Esophagus squamous epithelium (tissue), 5 donors: Measurements from ENCODE around the gene CES1. TPM values are rescaled to one million over a fixed set of nuclear protein-coding genes. Genes with fewer than 3 reads are reported as not detected.
"Not testable (repeated sequence)": the region's sequence is repeated elsewhere in the genome, so short reads cannot be mapped to it uniquely, and the experiment has no call there.

Source experiments
- DNase-seq: peaks from one replicate; lab custom pipeline; 2025; lab: John Stamatoyannopoulos, UW
- H3K27ac ChIP-seq, 4 donors: fragments of 200-600 bp; sonication (generic); one replicate each; pipeline ENCODE4 v1.5.1; 2016 to 2019; ENCODE audit warnings: mild to moderate bottlenecking in 1 of 4
- H3K27me3 ChIP-seq, 4 donors: fragments of 200-600 bp; sonication (generic); 1 replicate in 3 of 4; 2 replicates in 1 of 4; pipeline versions ENCODE4 v1.5.1 to v1.6.0; 2017 to 2021; ENCODE audit warnings: antibody characterized with exemption in 1 of 4
- H3K36me3 ChIP-seq, 3 donors: fragments of 200-600 bp; sonication (generic); one replicate each; pipeline ENCODE4 v1.5.1; 2016 to 2019
- H3K4me1 ChIP-seq, 3 donors: fragments of 200-600 bp; sonication (generic); one replicate each; pipeline ENCODE4 v1.5.1; 2017 to 2019
- H3K4me3 ChIP-seq, 4 donors: fragments of 200-600 bp; sonication (generic); 1 replicate in 3 of 4; 2 replicates in 1 of 4; pipeline ENCODE4 v1.5.1; 2016 to 2019; ENCODE audit warnings: mild to moderate bottlenecking in 2 of 4, moderate library complexity in 1 of 4
- H3K9me3 ChIP-seq, 3 donors: fragments of 200-600 bp; sonication (generic); one replicate each; pipeline ENCODE4 v1.5.1; 2016 to 2019
- POLR2A ChIP-seq, 4 donors: fragments of 450-650 bp; IDR thresholded peaks; one replicate each; pipeline ENCODE4 v1.6.1; 2017; ENCODE audit warnings: antibody characterized with exemption in 4 of 4, mild to moderate bottlenecking in 4 of 4, moderate library complexity in 3 of 4
- WGBS, 2 donors: methylation state at CpG; one replicate each; pipeline ENCODE4 v1.1.5; 2018; 5-methylcytosine and 5-hydroxymethylcytosine counted together
- intact Hi-C: fragments of 100-400 bp; cut with DNase I; formaldehyde crosslinking; loops from one replicate; pipeline ENCODE4 v1.15.0; 2022
- total RNA-seq, 4 donors: library from RNA; depleted of rRNA; stranded (reverse); fragments of >200 nt; gene quantifications; one replicate each; pipeline ENCODE4 v1.1.0, GENCODE V29; 2016
- TF ChIP-seq, protein P1 (sequence below), 6 experiments: fragments of 450-650 bp in 4 of 6; fragments of 200-600 bp in 2 of 6; sonication (generic) in 2 of 6; IDR thresholded peaks; one replicate each; pipeline ENCODE4 v1.5.1; 2016 to 2019; ENCODE audit warnings: antibody characterized with exemption in 6 of 6, mild to moderate bottlenecking in 4 of 6, moderate library complexity in 4 of 6
- donor health status: DM: yes; HTN: yes; CAD: no.

The CES1 gene
- total RNA-seq, 4 donors from 2014 or later = 0.88 to 181 (median 6.7) TPM

DNA sequence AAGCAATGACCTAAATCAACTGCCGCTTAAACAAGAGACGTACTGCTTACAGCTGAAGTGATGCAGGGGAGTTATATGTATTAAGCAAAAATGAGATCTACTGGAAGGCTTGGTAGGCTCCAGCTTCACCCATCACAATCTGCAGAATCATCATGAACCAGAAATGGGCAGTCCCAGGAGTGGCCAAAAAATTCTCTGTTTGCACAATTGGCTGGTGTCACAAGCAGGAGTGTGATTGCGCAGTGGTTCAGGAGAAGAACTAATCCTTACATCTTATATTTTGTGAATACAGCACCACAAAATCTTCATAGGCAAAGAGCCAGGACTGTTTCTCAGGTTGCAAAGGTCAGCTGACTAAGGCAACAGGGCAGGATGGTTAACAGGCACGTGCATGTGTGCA is 75.9 kb downstream of the CES1 start:
- no peak for TF ChIP-seq POLR2A (IDR thresholded peaks at IDR 0.05)
- TF ChIP-seq, protein P1, sequence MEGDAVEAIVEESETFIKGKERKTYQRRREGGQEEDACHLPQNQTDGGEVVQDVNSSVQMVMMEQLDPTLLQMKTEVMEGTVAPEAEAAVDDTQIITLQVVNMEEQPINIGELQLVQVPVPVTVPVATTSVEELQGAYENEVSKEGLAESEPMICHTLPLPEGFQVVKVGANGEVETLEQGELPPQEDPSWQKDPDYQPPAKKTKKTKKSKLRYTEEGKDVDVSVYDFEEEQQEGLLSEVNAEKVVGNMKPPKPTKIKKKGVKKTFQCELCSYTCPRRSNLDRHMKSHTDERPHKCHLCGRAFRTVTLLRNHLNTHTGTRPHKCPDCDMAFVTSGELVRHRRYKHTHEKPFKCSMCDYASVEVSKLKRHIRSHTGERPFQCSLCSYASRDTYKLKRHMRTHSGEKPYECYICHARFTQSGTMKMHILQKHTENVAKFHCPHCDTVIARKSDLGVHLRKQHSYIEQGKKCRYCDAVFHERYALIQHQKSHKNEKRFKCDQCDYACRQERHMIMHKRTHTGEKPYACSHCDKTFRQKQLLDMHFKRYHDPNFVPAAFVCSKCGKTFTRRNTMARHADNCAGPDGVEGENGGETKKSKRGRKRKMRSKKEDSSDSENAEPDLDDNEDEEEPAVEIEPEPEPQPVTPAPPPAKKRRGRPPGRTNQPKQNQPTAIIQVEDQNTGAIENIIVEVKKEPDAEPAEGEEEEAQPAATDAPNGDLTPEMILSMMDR (IDR thresholded peaks at IDR 0.05) = no peak
- H3K27me3 ChIP-seq = peaks cover 0 to 12% (median 0%) of the 10 kb centered on the region in 4 donors
- peak overlapping the region in 1 of 4 donors; percentile 50 for H3K27ac ChIP-seq
- intact Hi-C loops = no loop called here
- no peak for DNase-seq
- no peak overlapping the region for H3K4me3 ChIP-seq
- H3K9me3 ChIP-seq = peaks cover 0 to 12% (median 5%) of the 10 kb centered on the region in 3 donors
- H3K36me3 ChIP-seq = no peaks in the 10 kb centered on the region
- 62 to 68% methylated on average over 4 of the region's 4 CpGs for WGBS, 2 donors
- no peaks in the 10 kb centered on the region for H3K4me1 ChIP-seq

DNA sequence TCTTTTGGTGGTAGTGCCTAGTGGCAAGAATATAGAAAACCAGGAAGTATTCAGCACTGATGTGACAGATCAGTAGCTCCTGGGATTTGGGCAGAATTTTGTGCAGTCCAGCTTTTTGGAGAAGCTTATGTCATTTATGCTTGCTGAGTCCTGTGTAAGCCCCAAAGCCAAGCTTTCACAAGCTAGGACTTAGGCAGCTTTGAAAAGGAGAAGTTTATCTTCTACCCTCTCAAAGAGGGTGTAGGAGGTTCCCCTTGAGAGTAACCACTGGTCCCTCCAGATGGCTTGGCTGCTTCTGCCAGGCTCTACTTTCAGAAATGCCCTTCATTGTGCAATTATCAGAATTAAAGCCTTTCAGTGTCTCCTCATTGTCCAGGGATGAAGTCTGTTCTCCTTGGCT is 78.8 kb downstream of the CES1 start:
- DNase-seq = no peak
- H3K4me1 ChIP-seq = no peaks in the 10 kb centered on the region
- H3K4me3 ChIP-seq = no peak overlapping the region
- no peaks in the 10 kb centered on the region for H3K27me3 ChIP-seq
- intact Hi-C loops = no loop called here
- peak overlapping the region in 2 of 4 donors; percentile 52 to 65 for H3K27ac ChIP-seq
- TF ChIP-seq, protein P1 (IDR thresholded peaks at IDR 0.05) = no peak
- TF ChIP-seq POLR2A (IDR thresholded peaks at IDR 0.05) = no peak
- no peaks in the 10 kb centered on the region for H3K36me3 ChIP-seq
- H3K9me3 ChIP-seq = peaks cover 0 to 12% (median 5%) of the 10 kb centered on the region in 3 donors

DNA sequence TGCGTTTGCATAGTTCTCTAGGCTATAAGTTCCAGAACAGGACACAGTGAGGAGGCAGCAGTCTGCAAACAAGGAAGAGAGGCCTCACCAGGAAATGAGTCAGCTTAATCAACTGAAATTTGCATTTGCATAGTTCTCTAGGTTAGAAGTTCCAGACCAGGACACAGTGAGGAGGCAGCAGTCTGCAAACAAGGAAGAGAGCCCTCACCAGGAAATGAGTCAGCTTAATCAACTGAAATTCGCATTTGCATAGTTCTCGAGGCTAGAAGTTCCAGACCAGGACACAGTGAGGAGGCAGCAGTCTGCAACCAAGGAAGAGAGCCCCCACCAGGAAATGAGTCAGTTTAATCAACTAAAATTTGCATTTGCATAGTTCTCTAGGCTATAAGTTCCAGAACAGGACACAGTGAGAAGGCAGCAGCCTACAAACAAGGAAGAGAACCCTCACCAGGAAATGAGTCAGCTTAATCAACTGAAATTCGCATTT is 79.7 kb downstream of the CES1 start:
- intact Hi-C loops, DNase-seq, H3K4me3 ChIP-seq, H3K4me1 ChIP-seq, H3K36me3 ChIP-seq, H3K27me3 ChIP-seq: not testable (repeated sequence)
- H3K9me3 ChIP-seq = peaks cover 0 to 12% (median 5%) of the 10 kb centered on the region in 3 donors
- WGBS, 2 donors = 21 to 27% methylated on average over 4 of the region's 4 CpGs
- H3K27ac ChIP-seq = peak overlapping the region in 3 of 4 donors; percentile 17 to 65 (median 51)

Other genes with a start within 250 kb of the CES1 start
- gene SLC6A2, start 177.1 kb downstream of the CES1 start, total RNA-seq = under 1 TPM in 2 of 4 donors, not detected in 2; 0.18 to 0.76 TPM
- not detected for gene CES5A, start 42.3 kb upstream of the CES1 start, total RNA-seq